HG02798 (cell line): ENCODE data around the gene HAUS3.
"Not testable (repeated sequence)": the region's sequence is repeated elsewhere in the genome, so short reads cannot be mapped to it uniquely, and the experiment has no call there.

Source experiments
- ATAC-seq: cut with Tn5 transposase; IDR thresholded peaks from one replicate; pipeline ENCODE4 v1.9.1; 2021; ENCODE audit warnings: mild to moderate bottlenecking; ENCODE audit not compliant: unreplicated experiment, poor library complexity

Gene HAUS3

GRCh38 chr4:2275546-2276251 lies 33.8 kb upstream of the HAUS3 start:
- ATAC-seq: no peak

DNA sequence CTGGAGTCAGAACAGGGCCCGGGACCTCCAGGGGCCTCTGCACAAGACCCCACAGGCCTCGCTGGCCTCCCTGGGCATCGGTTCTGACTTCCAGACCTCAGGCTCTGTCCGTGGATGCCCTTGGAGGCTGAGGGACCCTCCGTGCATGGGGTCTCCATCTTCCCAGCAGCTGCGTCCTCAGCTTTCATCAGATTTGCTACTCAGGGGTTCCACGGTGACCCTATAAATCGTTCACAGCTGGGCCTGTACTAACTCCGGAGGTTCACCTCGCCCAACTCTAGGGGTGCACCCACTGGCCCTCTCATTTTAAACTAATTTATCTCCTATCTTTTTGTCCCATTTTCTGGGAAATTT lies 33.1 kb upstream of the HAUS3 start:
- not testable (repeated sequence) for ATAC-seq

GRCh38 chr4:2274320-2275043 lies 32.6 kb upstream of the HAUS3 start:
- no peak for ATAC-seq

DNA sequence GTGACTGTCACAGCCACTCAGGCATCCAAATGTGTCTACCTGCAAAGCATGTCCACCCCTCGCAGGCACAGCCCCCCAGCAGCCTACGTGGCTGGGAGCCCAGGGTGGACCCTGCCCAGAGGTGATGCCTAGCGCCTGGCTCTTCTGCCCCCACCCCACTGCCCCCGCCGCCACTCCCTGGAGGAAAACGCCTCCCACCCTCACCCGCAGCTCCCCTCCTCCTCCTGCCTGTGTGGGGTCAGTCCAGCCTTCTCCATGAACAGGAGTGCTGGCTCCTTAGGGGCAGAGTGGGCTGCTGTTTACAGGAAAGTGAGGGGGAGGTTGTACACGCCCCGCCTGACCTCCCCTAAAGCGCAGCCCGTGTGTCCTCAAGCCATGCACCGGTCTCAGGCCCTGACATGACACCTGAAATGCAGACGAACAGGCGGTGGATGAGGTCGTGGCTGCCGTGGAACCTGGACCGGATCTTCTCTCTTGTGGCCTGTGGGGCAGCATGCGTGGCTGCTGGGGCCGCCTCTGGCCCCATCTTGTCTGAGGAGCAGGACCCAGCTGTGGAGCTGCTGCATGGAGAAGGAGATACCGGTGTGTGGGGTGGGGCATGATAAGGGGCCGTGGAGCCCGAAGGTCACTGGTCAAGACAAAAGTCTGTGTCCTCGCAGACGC lies 31.9 kb upstream of the HAUS3 start:
- no peak for ATAC-seq

GRCh38 chr4:2273221-2273620 lies 31.3 kb upstream of the HAUS3 start:
- ATAC-seq: no peak

DNA sequence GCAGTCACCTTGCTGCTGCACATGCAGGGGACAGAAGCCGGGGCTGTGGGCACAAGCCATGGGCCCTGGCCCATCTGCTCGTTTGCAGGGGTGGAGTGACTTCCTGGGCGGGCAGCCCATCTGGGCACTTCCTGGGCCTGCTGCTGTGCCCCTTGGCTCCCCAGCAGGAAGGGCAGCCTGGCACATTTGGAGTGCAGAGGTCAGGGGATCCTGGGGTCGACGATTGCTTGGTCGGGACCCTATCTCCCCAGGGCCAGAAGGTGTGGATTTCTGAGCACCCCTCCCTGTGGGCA lies 30.9 kb upstream of the HAUS3 start:
- no peak for ATAC-seq

DNA sequence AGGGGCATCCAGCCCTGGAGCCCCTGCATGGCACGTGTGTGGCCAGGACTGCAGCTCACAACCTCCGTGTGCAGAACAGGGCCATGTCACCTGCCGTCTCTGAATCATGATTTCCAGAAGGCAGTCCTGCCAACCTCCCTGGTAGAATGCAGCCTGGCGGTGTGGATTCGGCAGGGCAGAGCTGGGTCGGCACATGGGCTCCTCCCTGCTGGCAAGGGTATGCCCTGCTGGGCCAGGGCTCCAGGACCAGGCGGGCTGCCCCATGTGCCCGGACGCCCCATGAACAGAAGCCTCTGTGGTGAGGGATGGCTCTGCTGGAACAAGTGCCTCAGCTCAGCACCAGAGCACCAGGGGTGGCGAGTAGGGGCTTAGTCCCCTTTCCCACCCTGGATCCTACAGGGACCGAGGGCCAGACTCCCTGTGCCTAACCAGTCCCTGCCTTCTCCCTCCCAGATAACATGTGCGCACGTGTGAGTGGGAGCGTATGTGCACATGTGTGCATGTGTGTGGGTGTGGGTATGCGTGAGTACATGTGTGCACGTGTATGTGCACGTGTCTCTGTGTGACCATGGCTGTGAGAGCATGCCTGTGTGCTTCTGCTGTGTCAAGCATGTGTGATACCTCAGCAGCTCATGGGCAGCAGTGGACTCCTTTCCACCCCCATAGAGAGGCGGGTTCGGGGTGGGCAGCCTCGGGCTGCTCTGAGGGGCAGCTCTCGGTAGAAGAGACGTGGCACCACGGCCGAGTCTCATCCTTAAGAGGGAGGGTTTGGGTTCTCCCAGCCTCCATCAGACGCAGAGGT lies 30.3 kb upstream of the HAUS3 start:
- ATAC-seq: no peak

GRCh38 chr4:2271279-2272025 lies 29.5 kb upstream of the HAUS3 start:
- no peak for ATAC-seq

GRCh38 chr4:2270341-2271165 lies 28.6 kb upstream of the HAUS3 start:
- no peak for ATAC-seq

DNA sequence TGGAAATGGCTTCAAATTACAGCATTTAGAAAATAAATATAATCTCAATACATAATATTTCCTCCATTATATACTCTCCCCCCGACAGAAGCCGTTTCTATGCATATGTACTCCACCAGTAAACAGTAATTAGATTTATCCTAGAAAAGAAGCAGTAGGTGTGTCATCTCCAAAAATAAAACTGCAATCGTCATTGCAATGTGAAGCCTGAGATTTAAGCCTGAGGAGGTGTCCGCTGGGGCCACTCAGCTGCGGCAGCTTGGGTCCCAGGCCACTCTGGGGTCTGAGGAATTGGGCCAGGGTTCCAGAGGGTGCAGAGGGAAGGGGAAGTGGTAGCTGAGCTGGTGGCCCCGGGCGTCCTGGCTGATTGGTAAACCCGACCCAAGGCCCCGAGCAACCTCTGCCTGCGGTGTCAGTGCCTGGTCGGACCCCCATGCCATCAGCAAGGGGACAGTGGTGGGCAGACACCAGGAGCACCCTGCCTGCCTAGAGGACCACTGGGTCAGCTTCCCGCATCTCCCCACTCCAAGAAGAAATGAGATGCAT lies 27.8 kb upstream of the HAUS3 start:
- no peak for ATAC-seq

DNA sequence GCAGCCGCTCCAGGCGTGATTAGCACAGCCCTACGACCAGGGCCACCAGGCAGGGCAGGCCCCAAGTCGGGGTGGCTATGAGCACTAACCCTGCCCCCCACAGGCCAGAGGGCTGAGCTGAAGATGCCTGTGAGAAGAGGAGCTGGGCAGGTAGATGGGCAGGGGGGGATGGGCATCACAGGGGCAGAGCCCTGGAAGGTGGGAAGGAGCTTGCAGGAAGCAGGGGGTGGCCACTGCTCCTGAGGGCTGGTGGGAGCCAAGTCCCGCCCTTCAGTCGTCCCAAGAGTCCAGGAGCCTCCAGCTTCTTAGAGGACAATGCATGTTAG lies 27.2 kb upstream of the HAUS3 start:
- no peak for ATAC-seq

GRCh38 chr4:2268357-2269205 lies 26.7 kb upstream of the HAUS3 start:
- no peak for ATAC-seq

DNA sequence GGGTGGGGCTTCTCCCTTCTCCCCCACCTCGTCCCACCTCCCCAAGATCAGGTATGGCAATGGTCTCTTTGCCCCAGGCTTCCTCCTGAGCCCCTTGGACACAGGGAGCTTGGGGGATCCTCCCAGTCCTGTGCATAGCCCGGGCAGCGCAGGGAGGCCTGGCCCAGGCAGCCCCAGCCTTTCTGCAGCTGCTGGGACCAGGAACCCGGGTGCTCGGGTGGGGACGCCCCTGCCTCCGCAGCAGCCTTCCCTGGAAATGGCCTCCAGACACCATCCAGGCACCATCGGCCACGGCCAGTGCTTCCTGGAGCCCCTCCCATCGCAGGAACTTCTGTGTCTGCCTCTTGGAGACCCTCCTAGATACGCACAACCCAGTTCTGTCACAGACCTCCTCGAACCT lies 25.9 kb upstream of the HAUS3 start:
- no peak for ATAC-seq

- no peak for ATAC-seq
Measured at GRCh38 chr4:2267320-2267811, 25.4 kb upstream of the HAUS3 start.

- no peak for ATAC-seq
Measured at GRCh38 chr4:2266821-2267220, 24.9 kb upstream of the HAUS3 start.

- no peak for ATAC-seq
Measured at GRCh38 chr4:2266181-2266580, 24.3 kb upstream of the HAUS3 start.

DNA sequence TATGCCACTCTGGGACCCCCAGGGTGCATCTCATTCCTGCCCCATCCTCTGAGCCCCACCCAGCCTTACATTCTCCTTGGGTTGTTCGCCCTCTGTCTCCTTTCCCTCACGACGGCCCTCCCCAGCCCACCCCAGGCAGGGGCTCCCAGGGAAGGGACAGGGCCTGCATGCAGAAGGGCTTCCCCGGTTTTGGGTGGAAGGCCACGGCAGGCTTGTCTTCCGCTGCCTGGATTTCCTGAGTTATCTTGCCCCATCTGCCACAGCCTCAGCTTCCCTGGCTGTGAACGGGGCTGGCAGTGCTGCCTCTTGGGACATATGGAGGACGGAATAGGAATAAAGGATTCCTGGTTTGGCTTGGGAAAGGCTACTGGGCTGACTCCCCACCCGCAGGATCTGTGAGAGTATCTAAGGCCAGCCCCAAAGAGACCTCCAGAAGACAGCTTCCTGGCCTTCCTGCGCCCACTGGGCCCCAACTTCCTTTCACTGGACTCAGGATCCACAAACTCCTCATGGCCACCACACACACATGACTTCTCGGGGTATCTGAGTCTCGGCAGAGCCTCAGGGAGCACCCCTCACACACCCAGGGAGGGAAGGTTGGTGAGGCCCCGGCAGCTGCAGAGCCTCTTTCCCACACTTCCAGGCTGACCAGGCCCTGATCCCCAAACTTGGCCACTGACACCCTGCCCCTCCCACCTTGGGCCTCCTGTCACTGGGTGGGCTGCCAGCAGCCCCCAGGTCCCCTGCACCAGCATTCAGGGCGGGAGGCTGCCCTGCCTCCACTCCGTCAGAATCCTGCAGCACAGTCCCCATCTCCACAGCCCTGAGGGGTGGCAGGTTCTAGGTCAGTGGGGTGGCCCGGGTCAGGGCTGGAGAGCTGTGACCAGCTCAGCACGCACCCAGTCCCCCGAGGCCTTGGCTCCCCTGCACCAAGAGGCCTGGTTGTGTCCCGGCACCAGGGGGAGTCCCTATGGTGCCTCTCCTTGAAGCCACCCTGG lies 23.5 kb upstream of the HAUS3 start:
- no peak for ATAC-seq
